SK-N-DZ (cell line): ENCODE results near the gene RPUSD4. TPM values are rescaled to one million over a fixed set of nuclear protein-coding genes. Genes with fewer than 3 reads are reported as not detected.
"Not testable (repeated sequence)": the region's sequence is repeated elsewhere in the genome, so short reads cannot be mapped to it uniquely, and the experiment has no call there.

Experiments
- DNase-seq: peaks from one replicate; pipeline ENCODE4 v3.0.0-alpha.2; 2015; ENCODE audit warnings: low spot score
- polyA plus RNA-seq, 2 experiments: library from polyadenylated mRNA; depleted of rRNA; stranded (reverse); fragments of >200 nt; gene quantifications; 2 replicates each; pipeline ENCODE4 v1.2.3, GENCODE V29; 2014

The RPUSD4 gene, protein sequence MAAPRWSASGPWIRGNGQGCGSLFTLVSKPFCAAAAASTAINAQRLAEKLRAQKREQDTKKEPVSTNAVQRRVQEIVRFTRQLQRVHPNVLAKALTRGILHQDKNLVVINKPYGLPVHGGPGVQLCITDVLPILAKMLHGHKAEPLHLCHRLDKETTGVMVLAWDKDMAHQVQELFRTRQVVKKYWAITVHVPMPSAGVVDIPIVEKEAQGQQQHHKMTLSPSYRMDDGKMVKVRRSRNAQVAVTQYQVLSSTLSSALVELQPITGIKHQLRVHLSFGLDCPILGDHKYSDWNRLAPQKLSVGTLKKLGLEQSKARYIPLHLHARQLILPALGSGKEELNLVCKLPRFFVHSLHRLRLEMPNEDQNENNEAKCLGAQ
- polyA plus RNA-seq (2014; cell fraction: cytosol; rRNA removed), result 20.7 and 25.0 TPM in 2 replicates
- polyA plus RNA-seq (2014; cell fraction: nucleus; rRNA removed), result 33.2 and 37.0 TPM in 2 replicates

DNA sequence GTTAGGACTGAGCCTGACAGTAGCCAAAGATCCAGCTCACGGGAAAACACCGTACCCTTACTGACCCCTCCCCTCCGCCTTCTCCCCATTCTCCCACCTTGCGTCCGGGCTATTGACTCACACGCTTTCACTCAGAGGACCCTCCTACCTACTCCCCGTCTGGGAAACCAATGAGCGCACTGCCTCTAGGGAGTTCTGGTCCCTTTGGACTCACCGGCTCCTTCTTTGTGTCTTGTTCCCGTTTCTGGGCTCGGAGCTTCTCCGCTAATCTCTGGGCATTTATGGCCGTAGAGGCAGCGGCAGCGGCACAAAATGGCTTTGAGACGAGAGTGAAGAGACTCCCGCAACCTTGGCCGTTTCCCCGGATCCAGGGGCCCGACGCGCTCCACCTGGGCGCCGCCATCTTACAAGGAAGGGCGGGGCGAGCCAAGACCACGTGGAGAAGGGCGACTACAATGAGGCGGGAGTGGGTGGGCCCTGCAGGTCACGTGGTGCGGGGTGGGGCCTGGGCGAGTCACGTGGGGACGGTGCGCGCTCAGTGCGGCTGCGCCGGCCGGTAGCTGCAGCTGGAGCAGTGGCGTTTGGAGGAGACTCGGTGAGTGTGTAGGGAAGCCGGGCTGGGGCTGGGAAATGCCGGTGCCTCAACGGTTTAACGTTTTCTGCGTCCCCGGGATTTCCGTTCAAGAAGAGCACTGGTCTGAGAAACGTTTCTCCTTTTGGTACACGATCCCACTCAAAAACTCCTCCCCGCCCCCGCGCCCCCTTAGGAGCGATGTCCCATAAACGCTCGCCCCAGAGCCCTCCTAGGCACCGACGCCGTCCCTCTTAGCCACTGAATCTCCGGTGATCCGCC is at the start of gene RPUSD4, which contains the start of gene FAM118B:
Gene RPUSD4, minus strand, starts transcription at position 415 of the 853 bp plus-strand sequence. Its CDS starts 12 bp downstream, at position 403.
Gene FAM118B, plus strand, starts transcription at position 547 of the 853 bp plus-strand sequence. CDS start 23,220 bp downstream, outside the sequence.
- DNase-seq, result peak; percentile 90

DNA sequence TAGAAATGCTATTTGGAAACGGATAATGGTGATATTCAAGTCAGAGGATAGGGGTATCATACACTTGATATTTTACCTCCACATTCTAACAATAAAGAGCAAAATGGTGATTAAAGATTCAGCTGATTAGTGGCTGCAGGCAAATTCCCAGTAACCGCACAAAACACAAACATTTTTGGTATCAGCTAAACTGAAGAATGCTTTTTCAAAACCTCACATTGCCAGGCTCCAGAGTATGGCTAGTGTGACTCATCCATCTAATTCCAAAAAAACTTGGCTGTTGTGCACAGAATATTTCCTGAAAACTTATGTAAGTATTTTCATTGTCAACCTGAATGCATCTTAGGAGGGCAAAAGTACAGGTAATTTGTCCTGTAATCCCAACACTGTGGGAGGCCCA is 46.3 kb upstream of the RPUSD4 start:
- DNase-seq, result no peak

DNA sequence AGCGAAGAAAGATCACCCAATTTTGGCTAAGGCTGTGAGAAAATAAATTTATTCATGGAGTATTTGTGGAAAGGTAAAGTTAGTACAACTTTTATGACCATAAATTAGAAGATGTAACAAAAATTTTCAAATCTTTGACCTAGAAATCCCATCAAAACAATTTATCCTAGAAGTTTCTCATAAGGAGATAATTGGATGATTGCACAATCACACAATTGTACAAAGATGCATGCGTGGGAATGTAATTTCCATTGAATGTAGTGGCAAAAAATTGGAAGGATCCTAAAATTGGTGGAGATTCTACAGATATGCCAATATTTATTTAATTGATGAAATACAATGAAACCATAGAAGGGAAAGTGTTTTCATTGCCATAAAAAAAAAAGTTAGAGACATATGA is 45.7 kb upstream of the RPUSD4 start:
- no peak for DNase-seq

DNA sequence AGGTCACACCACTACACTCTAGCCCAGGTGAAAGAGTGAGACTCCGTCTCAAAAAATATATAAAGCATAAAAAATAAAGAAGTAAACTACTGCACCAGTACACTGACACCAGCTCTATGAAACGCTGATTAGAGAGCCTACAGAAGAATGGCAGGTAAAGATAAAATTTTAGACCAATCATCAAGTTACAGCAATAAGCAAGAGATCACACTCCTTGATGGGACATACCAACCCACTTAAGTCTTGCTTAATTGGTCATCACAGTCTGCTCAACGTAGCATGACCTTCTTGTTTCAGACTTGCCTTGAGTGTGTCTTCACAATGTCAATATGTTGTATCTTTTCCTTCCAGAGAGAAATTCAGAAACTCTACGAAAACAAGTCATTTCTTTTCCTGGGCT is 44.8 kb upstream of the RPUSD4 start:
- DNase-seq, result no peak

DNA sequence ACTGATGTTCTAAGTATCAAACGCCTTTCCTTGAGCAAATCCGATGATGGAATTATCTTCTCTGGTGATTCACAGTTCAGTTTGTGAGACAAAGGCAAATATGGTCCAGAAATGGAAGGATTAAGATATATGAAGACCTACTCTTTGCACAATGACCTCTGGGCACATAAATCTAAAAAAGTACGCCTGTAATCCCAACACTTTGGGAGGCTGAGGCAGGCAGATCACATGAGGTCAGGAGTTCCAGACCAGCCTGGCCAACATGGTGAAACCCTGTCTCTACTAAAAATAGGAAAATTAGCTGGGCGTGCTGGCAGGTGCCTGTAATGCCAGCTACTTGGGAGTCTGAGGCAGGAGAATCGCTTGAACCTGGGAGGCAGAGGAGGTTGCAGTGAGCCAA is 44.1 kb upstream of the RPUSD4 start:
- not testable (repeated sequence) for DNase-seq

DNA sequence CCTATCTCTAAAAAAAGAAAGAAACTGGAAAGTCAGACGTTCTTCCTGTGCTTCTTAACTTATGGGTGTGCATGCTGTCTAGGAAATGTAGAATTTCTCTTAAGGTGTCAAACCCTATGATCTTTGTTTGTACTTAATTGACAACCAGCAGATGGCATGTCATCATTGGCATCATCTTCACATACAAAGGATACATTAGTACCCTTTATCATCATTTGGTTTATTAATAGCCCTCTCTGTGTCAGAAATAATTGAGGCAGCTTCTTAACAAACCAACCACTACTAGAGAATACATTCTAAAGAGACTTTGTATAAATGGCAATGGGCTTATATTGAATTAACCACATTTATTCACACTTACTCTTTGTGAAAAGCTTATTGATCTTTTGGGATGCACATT is 43.4 kb upstream of the RPUSD4 start:
- no peak for DNase-seq

DNA sequence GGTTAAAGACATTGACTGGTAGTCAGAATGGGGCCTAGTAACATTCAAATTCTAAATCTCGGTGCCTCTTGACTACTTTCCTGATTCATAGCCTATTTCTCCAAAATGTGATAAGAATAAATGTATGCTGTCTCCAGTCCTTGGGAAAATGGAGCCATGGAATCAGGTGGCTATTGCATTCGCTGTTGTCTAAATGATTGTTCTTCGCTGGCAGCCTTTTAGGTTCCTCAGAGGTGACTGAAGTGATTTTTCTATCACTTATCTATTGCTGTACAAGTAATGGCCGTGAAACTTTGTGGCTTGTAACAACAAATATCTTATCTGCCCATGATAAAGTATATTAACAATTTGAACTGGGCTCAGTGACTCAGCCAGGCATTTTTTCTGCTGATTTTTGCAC is 41.8 kb upstream of the RPUSD4 start:
- DNase-seq, result no peak

DNA sequence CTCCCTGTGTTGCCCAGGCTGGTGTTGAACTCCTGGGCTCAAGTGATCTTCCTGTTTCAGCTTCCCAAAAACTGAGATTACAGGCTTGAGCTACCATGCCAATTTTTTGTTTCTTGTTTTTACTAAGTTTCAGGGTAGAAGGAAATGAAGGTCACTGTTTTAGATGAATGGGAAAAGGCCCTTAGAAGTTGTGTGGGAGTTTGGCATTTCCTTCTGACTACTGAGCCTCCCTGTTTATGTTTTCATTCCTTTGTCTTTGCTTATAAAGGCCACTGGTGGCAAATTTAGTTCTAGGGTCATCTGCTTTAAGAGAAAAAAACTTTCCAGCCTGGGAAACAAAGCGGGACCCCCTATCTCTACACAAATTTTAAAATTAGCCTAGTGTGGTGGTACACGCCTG is 35.2 kb upstream of the RPUSD4 start:
- DNase-seq, result no peak

DNA sequence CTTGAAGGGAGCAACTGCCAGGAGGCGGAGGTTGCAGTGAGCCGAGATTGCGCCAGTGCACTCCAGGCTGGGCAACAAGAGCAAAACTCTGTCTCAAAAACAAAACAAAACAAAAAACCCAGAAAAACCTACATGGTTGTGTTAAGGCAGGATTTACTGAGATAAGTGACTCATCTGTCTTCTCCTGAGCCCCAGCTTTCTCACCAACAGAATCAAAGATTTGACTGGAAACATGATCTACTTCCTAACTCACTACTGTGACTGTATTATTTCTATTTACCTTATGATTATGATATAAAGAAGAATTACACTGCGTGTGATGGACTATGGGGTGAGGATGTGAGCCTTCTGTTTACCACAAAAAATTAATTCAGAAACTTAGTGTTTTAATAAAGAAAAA is 21.9 kb upstream of the RPUSD4 start:
- DNase-seq, result no peak

DNA sequence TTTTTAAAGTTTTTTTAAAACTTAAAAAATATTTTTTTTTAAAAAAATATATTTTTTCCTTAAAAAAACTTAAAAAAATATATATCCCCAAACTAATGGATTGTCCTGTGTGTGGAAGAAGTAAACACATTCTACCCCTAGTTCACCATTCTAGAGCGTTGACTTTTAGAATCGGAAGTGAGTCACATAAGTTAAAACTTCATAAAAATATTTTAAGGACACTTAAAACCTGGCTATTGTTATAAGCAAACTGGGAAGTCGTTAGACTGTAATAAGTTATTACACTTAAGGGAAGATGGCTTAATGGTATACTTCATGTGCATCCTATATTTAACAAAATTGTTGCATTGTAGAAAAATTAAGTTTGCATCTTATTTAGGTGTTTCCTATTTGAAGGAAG is 21.2 kb upstream of the RPUSD4 start:
- no peak for DNase-seq

DNA sequence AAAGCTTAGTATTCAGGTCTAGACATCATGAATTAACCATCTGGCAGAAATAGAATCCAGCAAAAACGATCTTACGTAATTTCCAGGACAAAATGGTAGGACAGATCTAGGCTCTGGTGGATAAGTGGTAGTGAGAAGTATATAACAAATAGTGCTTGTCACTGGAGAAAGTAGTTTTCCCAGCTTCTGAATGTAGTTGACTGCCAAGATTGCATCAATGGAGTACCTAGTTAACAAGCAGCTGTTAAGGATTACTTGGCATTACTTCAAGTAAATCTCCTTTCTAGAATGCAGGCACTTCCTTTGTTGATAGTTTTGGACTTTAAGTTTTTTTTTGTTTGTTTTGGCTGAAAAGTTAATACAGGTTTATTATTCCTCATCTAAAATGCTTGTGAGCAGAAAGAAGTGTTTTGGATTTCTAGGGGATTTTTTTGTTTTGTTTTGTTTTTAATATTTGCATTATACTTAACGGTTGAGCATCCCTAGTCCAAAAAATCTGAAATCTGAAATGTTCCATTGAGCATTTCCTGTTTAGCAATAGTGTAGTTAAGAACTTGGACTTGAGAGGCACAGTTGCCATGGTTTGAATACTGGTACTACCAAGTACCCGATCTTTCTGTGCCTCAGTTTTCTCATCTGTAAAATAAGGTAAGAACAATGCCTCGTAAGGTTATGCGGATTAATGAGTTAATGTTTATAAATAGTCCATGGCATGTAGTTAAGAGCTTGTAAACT is 20.4 kb upstream of the RPUSD4 start:
- no peak for DNase-seq

DNA sequence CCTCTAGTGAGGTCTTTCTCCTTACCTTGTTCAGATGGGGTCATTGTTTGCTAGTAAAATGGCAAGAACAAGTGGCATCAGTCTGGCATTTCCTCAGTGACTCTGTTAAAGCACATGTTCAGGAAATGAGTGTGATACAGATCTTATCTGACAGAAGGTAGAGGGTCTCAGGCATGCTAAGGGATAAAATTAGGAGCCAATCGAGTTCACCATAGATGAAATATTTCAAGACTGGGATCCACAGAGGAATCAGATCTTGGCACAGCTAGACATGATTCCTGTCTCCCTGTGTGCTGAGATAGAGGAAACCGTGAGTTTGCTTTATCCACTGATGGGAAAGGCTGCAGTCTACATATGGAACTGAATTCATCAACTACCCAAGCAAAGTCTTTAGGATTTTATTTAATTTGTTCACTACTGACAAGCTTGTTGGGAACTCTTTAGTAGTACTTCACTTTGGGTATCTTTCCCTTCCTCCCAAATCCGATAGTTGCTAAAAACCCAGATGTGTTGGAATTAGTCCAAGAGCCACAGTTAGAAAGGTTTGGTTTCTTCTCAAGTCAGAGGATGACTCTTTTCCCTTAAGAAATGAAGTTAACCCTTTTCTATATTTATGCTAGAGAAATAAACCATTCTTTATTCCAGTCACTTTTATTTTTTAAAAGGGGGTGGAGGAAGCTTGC is 18.5 kb upstream of the RPUSD4 start:
- no peak for DNase-seq

DNA sequence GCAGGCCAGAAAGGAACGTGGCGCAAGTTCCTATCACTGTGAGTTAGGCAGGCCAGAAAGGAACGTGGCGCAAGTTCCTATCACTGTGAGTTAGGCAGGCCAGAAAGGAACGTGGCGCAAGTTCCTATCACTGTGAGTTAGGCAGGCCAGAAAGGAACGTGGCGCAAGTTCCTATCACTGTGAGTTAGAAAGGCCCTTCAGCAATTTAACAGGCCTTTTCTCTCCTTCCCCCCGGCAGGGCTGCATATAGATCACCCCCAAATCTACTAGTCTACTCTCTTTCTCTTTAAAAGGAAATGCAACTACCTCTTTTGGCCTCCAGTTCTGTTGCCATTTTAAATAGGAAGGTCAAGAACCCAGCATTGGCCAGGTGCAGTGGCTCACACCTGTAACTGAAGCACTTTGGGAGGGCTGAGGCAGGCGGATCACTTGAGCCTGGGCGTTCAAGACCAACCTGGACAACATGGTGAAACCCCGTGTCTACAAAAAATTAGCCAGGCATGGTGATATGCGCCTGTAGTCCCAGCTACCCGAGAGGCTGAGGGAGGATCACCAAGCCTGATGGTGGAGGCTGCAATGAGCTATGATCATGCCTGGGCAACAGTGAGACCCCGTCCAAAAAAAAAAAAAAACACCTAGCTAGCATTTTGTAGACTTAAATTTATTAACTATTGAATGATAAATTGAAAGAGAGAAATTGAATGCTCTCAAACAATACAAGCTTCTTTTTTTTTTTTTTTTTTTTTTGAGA is 15.1 kb upstream of the RPUSD4 start:
- no peak for DNase-seq

DNA sequence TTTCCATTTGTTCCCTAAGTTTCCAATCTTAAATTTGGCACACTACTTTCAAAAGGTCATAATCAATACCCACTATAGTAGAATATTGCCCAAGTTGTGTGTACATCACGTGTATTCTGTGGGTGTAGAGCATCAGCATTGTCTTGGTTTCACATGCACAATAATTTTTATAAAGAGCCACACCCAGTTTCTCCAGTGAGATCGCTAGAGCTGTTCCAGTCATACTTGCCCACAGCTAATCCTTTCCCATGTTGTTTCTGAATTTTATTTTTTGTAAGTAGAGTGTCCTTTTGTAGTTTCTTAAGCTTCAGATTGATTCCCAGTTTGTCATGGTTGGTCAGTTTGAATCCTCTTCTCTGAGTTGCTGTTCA is 13.8 kb upstream of the RPUSD4 start:
- DNase-seq, result no peak

DNA sequence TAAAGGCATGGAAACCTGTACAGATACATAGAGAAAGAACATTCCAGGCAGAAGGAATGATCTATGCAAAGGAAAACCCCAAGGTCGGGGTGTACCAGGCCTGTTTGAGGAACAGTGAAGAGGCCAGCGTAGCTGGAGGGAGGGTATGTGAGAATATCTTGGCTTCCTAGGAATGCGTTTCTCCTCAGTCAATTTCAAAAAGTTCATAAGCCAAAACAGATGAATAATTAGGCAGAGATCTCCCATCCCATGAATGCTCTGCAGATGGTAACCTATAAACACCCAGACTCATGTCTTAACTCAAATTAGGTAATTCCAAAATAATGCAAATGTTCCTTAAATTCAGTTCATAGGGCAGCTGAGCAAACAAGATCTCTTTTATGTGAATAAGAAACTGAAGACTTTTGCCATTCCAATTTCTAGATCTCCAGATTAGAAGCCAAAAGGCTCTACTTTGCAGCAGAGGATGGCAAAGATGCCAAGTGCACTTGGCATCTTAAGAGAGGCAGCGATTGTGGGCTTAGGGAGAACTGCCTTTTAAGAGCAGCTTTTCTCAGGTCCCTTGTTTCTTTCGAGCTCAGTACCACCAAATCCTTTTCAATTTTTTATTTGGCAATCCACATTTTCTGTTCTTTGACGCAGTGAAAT is 13.3 kb upstream of the RPUSD4 start:
- DNase-seq, result no peak

DNA sequence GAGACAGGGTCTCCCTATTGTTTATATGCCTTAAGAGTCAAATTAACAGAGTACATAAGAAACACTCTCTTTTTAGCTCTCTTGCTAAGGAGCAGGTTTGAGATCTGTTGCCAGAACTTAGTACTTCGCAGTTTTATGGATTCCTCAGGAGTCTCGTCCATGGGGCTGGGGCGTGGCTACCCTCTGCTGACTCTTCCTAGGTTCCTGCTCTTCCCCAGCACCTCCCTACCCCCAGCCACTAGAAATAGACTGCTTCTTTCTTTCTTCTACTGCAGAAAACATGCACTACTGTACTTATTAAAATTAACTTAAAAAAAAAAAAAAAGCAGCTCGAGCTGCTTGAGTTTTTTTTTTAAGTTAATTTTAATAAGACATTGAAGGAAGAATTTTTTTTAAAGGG is 8.1 kb upstream of the RPUSD4 start:
- no peak for DNase-seq

DNA sequence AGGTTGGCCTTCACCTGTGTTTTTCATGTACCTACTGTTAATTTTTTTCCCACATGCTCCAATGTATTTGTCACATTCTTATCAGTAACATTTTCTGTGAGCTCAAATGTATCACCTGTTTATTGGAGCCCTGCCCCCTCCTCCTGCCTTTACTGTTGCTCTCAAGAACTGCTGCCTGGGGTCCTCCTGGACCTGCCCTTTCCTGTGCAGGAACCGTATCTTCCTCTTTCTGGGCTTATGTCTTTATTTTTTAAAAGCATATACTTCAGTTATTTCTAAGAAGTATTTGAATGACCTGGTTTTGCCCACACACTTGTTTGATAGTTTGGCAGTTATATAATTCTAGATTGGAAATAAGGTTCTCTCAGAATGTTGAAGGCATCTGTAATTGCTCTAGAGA is 6.0 kb upstream of the RPUSD4 start:
- no peak for DNase-seq

DNA sequence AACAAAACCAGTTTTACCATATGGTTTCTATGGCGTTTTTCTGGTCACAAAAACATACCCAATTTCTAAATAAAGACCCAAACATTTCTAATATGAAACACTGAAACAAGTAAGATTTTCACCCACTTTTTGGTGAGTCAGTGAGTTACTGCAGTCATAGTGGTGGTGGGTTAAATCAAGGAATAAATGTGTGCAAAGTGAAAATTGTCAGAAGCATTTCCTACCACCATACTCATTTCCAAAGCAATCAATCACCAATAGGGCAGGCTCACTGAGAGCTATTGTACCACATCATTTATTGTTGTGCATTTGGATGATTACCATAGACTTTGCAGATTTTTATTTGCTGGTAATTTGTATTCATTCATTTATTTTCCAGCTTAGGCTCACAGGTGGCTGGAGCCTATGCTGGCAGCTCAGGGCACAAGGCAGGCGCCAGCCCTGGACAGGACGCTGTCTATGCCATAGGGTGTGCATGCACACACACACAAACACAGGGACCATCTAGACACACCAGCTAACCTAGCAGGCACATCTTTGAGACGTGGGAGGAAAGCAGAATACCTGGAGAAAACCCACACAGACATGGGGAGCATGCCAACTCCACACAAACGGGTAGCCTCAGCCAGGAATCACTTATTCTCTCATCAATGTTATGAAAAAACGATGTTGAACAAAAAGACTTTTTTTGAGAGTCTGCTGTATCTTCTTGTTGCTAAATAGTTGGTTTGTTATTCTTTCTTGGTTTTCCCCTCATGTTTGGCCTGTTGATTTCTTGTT is 5.3 kb upstream of the RPUSD4 start:
- DNase-seq, result no peak

DNA sequence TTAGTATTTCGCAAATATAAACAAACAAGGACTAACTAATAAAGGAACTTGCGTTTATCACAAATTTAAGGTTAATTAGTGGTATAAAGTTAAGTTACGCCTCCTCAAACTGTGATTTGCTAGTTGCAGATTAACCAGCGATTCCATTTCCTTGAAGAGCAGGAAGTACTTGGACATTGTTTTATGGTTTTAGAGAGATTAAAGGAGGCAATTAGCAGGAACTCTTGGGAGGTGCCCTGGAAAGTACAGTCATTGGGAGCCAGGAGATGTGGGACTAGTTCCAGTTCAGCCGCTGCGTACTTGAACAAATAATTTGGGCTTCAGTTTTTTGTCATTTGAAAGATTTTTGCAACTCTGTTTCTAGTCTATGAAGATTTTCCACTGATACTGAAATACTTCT is 3.4 kb upstream of the RPUSD4 start:
- no peak for DNase-seq
